Loucy (cell line): ENCODE measurements around the gene F2R.

Experiments used
- H2AFZ ChIP-seq: fragments of 200-600 bp; sonication (generic); 2 replicates; pipeline ENCODE4 v1.6.0; 2016; ENCODE audit warnings: antibody characterized with exemption, mild to moderate bottlenecking, low read length, moderate library complexity
- H3F3A ChIP-seq: fragments of 200-600 bp; 2 replicates; pipeline ENCODE4 v1.6.0; 2016; ENCODE audit warnings: antibody characterized with exemption, low read depth, mild to moderate bottlenecking
- H3K27me3 ChIP-seq: fragments of 200-600 bp; sonication (generic); 2 replicates; pipeline ENCODE4 v1.6.1; 2014; ENCODE audit warnings: low read length, mild to moderate bottlenecking; ENCODE audit not compliant: insufficient read depth, poor library complexity, severe bottlenecking
- H3K36me3 ChIP-seq: fragments of 200-600 bp; sonication (generic); 2 replicates; pipeline ENCODE4 v1.6.1; 2016; ENCODE audit warnings: low read length; ENCODE audit not compliant: insufficient read depth
- H3K4me1 ChIP-seq: fragments of 200-600 bp; sonication (generic); 2 replicates; pipeline ENCODE4 v1.5.1; 2014; ENCODE audit warnings: low read length, mild to moderate bottlenecking; ENCODE audit not compliant: insufficient read depth, poor library complexity, severe bottlenecking
- H3K4me2 ChIP-seq: fragments of 200-600 bp; sonication (generic); 2 replicates; pipeline ENCODE4 v1.6.0; 2014; ENCODE audit warnings: antibody characterized with exemption, low read length, low read depth, mild to moderate bottlenecking; ENCODE audit not compliant: poor library complexity, severe bottlenecking
- H3K4me3 ChIP-seq: fragments of 200-600 bp; sonication (generic); 2 replicates; pipeline ENCODE4 v1.5.1; 2014; ENCODE audit warnings: low read length, mild to moderate bottlenecking, mixed read lengths; ENCODE audit not compliant: poor library complexity, severe bottlenecking
- H3K79me2 ChIP-seq: fragments of 200-600 bp; sonication (generic); 2 replicates; pipeline ENCODE4 v1.6.1; 2014; ENCODE audit warnings: low read length; ENCODE audit not compliant: insufficient read depth
- H3K9ac ChIP-seq: fragments of 200-600 bp; sonication (generic); 2 replicates; pipeline ENCODE4 v1.6.0; 2014; ENCODE audit warnings: mild to moderate bottlenecking, low read depth, low read length, moderate library complexity; ENCODE audit not compliant: poor library complexity, severe bottlenecking
- H3K9me2 ChIP-seq: fragments of 200-600 bp; sonication (generic); replicated peaks from 2 replicates; pipeline ENCODE4 v1.6.1; 2016; ENCODE audit warnings: low read depth, low read length, mixed read lengths
- H3K9me3 ChIP-seq: fragments of 200-600 bp; sonication (generic); 2 replicates; pipeline ENCODE4 v1.6.1; 2014; ENCODE audit warnings: mild to moderate bottlenecking, antibody characterized with exemption, low read length, low read depth; ENCODE audit not compliant: insufficient read depth
- H4K20me1 ChIP-seq: fragments of 200-600 bp; sonication (generic); 2 replicates; pipeline ENCODE4 v1.6.0; 2014; ENCODE audit warnings: antibody characterized with exemption, low read length, mild to moderate bottlenecking; ENCODE audit not compliant: insufficient read depth, poor library complexity, severe bottlenecking
- CTCF ChIP-seq: fragments of 200-600 bp; sonication (generic); conservative IDR thresholded peaks from 2 replicates; pipeline ENCODE4 v1.5.1; 2014; ENCODE audit warnings: mild to moderate bottlenecking, antibody characterized with exemption, low read length
- EZH2phosphoT487 ChIP-seq: fragments of 200-600 bp; IDR thresholded peaks from 2 replicates; pipeline ENCODE4 v1.6.1; 2018; ENCODE audit warnings: antibody characterized with exemption, mild to moderate bottlenecking, moderate library complexity, borderline replicate concordance

The F2R gene

GRCh38 chr5:76670508-76670907, 45.4 kb upstream of the F2R start:
- H3K79me2 ChIP-seq: no peaks in the 10 kb centered on the region
- no peak overlapping the region for H3K4me3 ChIP-seq
- TF ChIP-seq EZH2phosphoT487 (no peak), CTCF (no peak)
- H3K9me2 ChIP-seq: no peaks in the 10 kb centered on the region
- no peak overlapping the region for H3K9ac ChIP-seq
- peaks cover 79% of the 10 kb centered on the region; the same call in 1 of the 2 replicates for H3K36me3 ChIP-seq
- H3K27me3 ChIP-seq: no peaks in the 10 kb centered on the region
- H2AFZ ChIP-seq: no peak overlapping the region
- H3F3A ChIP-seq: no peaks in the 10 kb centered on the region
- H3K4me1 ChIP-seq: no peaks in the 10 kb centered on the region
- H4K20me1 ChIP-seq: no peaks in the 10 kb centered on the region
- H3K4me2 ChIP-seq: no peak overlapping the region
- no peaks in the 10 kb centered on the region for H3K9me3 ChIP-seq

DNA sequence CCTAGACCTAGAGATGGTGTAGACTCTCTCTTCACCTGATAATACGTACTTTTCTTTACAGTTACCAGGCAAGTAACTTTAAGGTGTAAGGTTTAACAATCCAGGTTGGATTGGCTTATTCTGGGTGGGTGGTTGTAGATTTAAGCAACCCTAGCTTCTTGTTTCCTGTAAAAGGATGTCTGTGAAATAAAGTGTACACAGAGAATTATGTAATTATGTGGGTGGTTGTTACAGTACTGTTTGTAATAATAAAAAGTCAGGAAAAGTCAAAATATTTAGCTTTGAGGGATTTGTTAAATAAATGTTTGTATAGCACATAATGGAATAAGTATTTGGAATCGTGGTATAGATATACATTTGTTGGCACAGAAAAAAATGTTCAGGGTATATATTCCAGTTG, 43.7 kb upstream of the F2R start:
- Histone ChIP-seq H3K27me3 (no peaks in the 10 kb centered on the region), H4K20me1 (no peaks in the 10 kb centered on the region), H3K79me2 (no peaks in the 10 kb centered on the region), H3K9ac (no peak overlapping the region), H3F3A (no peaks in the 10 kb centered on the region), H3K4me3 (no peak overlapping the region), H2AFZ (no peak overlapping the region), H3K9me3 (no peaks in the 10 kb centered on the region), H3K4me1 (no peaks in the 10 kb centered on the region), H3K36me3 (peaks cover 82% of the 10 kb centered on the region; the same call in 1 of the 2 replicates), H3K4me2 (no peak overlapping the region), H3K9me2 (no peaks in the 10 kb centered on the region)
- TF ChIP-seq EZH2phosphoT487: no peak
- TF ChIP-seq CTCF: no peak

DNA sequence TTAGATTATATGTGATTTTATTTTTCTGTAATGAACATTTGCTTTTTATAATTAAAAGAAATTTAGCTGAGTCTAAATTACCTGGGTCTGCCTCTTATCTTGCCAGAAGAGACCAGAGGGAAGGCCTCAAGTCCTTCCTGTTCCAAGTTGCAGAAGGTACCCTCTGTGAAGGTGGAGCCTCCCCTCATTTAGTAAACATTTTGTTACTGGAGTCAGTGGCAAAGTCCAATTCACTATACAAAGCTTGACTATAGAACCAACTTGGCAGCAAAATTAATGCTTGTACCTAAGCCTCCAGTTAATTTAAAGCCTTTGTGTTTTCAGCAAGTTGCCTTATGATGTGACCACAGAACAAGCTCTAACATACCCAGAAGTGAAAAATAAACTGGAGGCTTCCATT, 42.8 kb upstream of the F2R start:
- H3F3A ChIP-seq: no peaks in the 10 kb centered on the region
- no peaks in the 10 kb centered on the region for H3K27me3 ChIP-seq
- H3K79me2 ChIP-seq: no peaks in the 10 kb centered on the region
- TF ChIP-seq CTCF (no peak), EZH2phosphoT487 (no peak)
- no peak overlapping the region for H3K4me3 ChIP-seq
- H3K4me1 ChIP-seq: no peaks in the 10 kb centered on the region
- no peaks in the 10 kb centered on the region for H3K9me3 ChIP-seq
- H3K9me2 ChIP-seq: no peaks in the 10 kb centered on the region
- peaks cover 82% of the 10 kb centered on the region; the same call in 1 of the 2 replicates for H3K36me3 ChIP-seq
- no peak overlapping the region for H3K9ac ChIP-seq
- H4K20me1 ChIP-seq: no peaks in the 10 kb centered on the region
- no peak overlapping the region for H2AFZ ChIP-seq
- no peak overlapping the region for H3K4me2 ChIP-seq
